Measurements from ENCODE around the gene ZNF362. TPM values are rescaled to one million over a fixed set of nuclear protein-coding genes. Genes with fewer than 3 reads are reported as not detected.

The ZNF362 gene
- total RNA-seq, 1 experiment from 2014 or later, result 26.9 TPM

GRCh38 chr1:33266766-33267165, 10.5 kb downstream of the ZNF362 start:
- no peak overlapping the region for H3K4me3 ChIP-seq (ENCODE audit: low read depth, low read length)
- intact Hi-C loops (cut with micrococcal nuclease; ENCODE audit: unreplicated experiment), result no loop called here
- Mint-ChIP-seq H3K27ac (ENCODE audit: unreplicated experiment) (no peak overlapping the region), H3K4me3 (ENCODE audit: unreplicated experiment) (no peak overlapping the region), H3K27me3 (ENCODE audit: insufficient read depth, unreplicated experiment) (no peaks in the 10 kb centered on the region), H3K4me1 (ENCODE audit: low read depth, unreplicated experiment) (no peaks in the 10 kb centered on the region), H3K9me3 (ENCODE audit: unreplicated experiment) (no peaks in the 10 kb centered on the region), H3K36me3 (ENCODE audit: insufficient read depth, unreplicated experiment) (peaks cover 14% of the 10 kb centered on the region)
- no peak for TF ChIP-seq CTCF (IDR thresholded peaks at IDR 0.05; ENCODE audit: insufficient read depth in 1 of 2, low read depth in 1 of 2, low read length in 1 of 2, severe bottlenecking in 1 of 2, unreplicated experiment in 1 of 2)
- CTCF ChIA-PET, result no interaction called here
- no peaks in the 10 kb centered on the region for H3K4me1 ChIP-seq
- H3K36me3 ChIP-seq (ENCODE audit: control insufficient read depth, insufficient read depth, low read length), result no peaks in the 10 kb centered on the region
- POLR2A ChIA-PET, result no interaction called here
- BruUV-seq (replicated peaks), result no TSS peak
- DNase-seq, result no peak
- no peaks in the 10 kb centered on the region for H3K9me3 ChIP-seq
- H3K27me3 ChIP-seq (replicated peaks; ENCODE audit: control insufficient read depth, insufficient read depth, low read length), result no peaks in the 10 kb centered on the region

GRCh38 chr1:33267468-33268205, 11.3 kb downstream of the ZNF362 start:
- Mint-ChIP-seq H3K4me1 (ENCODE audit: low read depth, unreplicated experiment) (no peaks in the 10 kb centered on the region), H3K4me3 (ENCODE audit: unreplicated experiment) (no peak overlapping the region), H3K9me3 (ENCODE audit: unreplicated experiment) (no peaks in the 10 kb centered on the region), H3K27me3 (ENCODE audit: insufficient read depth, unreplicated experiment) (no peaks in the 10 kb centered on the region), H3K36me3 (ENCODE audit: insufficient read depth, unreplicated experiment) (peaks cover 10% of the 10 kb centered on the region), H3K27ac (ENCODE audit: unreplicated experiment) (no peak overlapping the region)
- no TSS peak for BruUV-seq (replicated peaks)
- intact Hi-C loops (cut with micrococcal nuclease; ENCODE audit: unreplicated experiment), result no loop called here
- no peaks in the 10 kb centered on the region for H3K27me3 ChIP-seq (replicated peaks; ENCODE audit: control insufficient read depth, insufficient read depth, low read length)
- ChIA-PET CTCF (no interaction called here), POLR2A (no interaction called here)
- no peaks in the 10 kb centered on the region for H3K4me1 ChIP-seq
- DNase-seq, result no peak
- H3K36me3 ChIP-seq (ENCODE audit: control insufficient read depth, insufficient read depth, low read length), result no peaks in the 10 kb centered on the region
- no peaks in the 10 kb centered on the region for H3K9me3 ChIP-seq
- no peak for TF ChIP-seq CTCF (IDR thresholded peaks at IDR 0.05; ENCODE audit: insufficient read depth in 1 of 2, low read depth in 1 of 2, low read length in 1 of 2, severe bottlenecking in 1 of 2, unreplicated experiment in 1 of 2)
- no peak overlapping the region for H3K4me3 ChIP-seq (ENCODE audit: low read depth, low read length)

- Histone ChIP-seq H3K4me3 (ENCODE audit: low read depth, low read length) (no peak overlapping the region), H3K36me3 (ENCODE audit: control insufficient read depth, insufficient read depth, low read length) (no peaks in the 10 kb centered on the region), H3K9me3 (no peaks in the 10 kb centered on the region), H3K27me3 (replicated peaks; ENCODE audit: control insufficient read depth, insufficient read depth, low read length) (no peaks in the 10 kb centered on the region), H3K4me1 (no peaks in the 10 kb centered on the region)
- H3K36me3 Mint-ChIP-seq (ENCODE audit: insufficient read depth, unreplicated experiment), result peaks cover 13% of the 10 kb centered on the region
- no peak for TF ChIP-seq CTCF (IDR thresholded peaks at IDR 0.05; ENCODE audit: insufficient read depth in 1 of 2, low read depth in 1 of 2, low read length in 1 of 2, severe bottlenecking in 1 of 2, unreplicated experiment in 1 of 2)
- no peak for DNase-seq
- ChIA-PET POLR2A (no interaction called here), CTCF (no interaction called here)
- H3K27me3 Mint-ChIP-seq (ENCODE audit: insufficient read depth, unreplicated experiment), result no peaks in the 10 kb centered on the region
- intact Hi-C loops (cut with micrococcal nuclease; ENCODE audit: unreplicated experiment), result no loop called here
- no peaks in the 10 kb centered on the region for H3K9me3 Mint-ChIP-seq (ENCODE audit: unreplicated experiment)
- no peaks in the 10 kb centered on the region for H3K4me1 Mint-ChIP-seq (ENCODE audit: low read depth, unreplicated experiment)
- H3K27ac Mint-ChIP-seq (ENCODE audit: unreplicated experiment), result no peak overlapping the region
- BruUV-seq (replicated peaks), result no TSS peak
- H3K4me3 Mint-ChIP-seq (ENCODE audit: unreplicated experiment), result no peak overlapping the region
Measured at GRCh38 chr1:33268457-33268856, 12.2 kb downstream of the ZNF362 start.

Data from Caco-2 (cell line).